ENCODE measurements around the gene CACNG8.
A peak's percentile ranks its signal among the peaks of the same experiment; 100 is the strongest.
"Not testable (repeated sequence)": the region's sequence is repeated elsewhere in the genome, so short reads cannot be mapped to it uniquely, and the experiment has no call there.

The CACNG8 gene

DNA sequence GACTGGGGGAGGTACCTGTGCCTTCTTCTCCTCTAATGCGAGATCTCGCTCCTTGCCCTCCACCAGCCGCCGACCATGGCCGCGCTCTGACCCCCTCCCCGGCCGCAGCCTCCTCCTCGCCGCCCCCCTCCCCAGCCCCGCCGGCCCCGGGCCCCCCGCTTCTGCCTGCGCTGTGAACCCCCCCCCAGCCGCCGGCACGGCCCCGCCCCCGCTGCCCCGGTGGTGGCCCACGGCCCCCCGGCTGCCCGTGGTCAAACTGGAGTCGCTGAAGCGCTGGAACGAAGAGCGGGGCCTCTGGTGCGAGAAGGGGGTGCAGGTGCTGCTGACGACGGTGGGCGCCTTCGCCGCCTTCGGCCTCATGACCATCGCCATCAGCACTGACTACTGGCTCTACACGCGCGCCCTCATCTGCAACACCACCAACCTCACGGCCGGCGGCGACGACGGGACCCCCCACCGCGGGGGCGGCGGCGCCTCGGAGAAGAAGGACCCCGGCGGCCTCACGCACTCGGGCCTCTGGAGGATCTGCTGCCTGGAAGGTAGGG lies at the start of gene CACNG8:
CACNG8 (plus strand) TSS at position 51 of the 545 bp plus-strand sequence.
- DNase-seq, result no peak

DNA sequence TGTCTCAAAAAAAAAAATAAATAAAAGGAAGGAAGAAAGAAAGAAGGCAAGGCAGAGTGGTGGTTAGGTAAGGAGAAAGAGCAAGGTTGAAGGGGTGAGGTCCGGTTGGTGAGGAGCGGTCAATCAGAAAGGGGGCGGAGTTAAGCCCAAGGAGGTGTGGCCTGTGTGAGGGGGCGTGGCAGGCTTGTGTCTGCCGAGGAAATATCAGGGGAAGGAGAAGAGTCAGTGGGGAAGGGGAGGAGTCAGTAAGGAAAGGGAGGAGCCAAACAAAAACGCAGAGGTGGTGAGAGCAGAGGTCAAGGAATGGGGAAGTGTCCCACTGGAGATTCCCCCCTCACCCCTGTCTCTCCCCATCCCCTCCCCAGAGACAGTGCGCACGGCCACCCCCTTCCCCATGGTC lies 47.7 kb upstream of the CACNG8 start:
- no peak for DNase-seq

DNA sequence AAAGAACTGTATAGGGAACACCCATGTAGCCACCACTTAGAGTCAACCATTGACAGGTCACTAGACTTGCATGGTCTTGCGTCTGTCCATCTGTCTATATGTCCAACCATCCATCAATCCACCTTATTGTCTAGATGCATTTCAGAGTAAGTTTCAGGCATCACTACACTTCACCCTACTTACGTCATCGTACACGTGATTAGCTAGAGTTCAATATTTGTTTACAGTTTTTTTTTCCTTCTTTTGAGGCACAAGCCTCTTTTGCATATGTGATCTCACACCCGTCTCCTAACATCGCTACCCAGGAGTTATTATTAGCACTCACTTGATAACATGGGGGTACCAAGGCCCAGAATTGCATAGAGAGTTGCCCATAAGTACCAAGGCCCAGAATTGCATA lies 46.7 kb upstream of the CACNG8 start:
- no peak for DNase-seq

DNA sequence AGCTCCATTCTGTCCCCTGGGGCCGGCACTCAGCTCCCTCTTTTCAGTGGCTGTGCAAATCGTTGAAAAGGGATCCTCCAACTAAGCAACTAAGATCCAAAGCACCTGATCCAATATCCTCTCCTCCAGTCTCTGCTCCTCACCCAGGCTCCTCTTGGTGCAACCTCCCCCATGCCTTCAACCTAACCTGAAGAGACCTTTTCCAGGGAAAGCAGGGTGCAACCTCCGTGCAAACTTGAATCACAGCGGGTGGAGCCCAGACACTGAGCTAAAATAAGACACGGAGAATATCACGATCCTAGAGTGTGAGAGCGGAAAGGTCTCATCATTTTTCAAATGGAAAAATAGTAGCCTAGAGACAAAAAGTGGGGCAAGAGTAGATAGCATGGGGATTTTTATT lies 45.4 kb upstream of the CACNG8 start:
- no peak for DNase-seq

- peak; percentile 30 for DNase-seq
Measured at GRCh38 chr19:53927739-53928138, 35.0 kb upstream of the CACNG8 start.

GRCh38 chr19:53936029-53936428 lies 26.7 kb upstream of the CACNG8 start:
- no peak for DNase-seq

- DNase-seq, result no peak
Measured at GRCh38 chr19:53942001-53942786, 20.5 kb upstream of the CACNG8 start.

DNA sequence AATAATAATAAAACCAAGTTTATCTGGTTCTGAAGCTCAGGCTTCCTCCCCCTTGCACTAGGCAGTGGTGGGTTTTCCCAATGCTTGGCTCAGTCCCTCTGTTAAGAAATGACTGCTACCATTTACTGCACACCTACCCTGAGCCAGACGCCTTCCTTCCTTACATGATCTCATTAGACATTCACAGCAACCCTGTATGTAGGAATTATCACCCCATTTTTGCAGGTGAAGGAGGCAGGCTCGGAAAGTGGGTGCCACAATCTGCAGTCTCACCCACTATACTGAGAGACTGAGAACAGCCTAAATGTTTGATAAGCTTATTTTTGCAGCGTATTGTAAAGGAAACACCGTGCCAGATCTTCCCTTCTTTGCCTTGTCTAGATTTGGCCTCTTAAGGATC lies 18.3 kb upstream of the CACNG8 start:
- no peak for DNase-seq

DNA sequence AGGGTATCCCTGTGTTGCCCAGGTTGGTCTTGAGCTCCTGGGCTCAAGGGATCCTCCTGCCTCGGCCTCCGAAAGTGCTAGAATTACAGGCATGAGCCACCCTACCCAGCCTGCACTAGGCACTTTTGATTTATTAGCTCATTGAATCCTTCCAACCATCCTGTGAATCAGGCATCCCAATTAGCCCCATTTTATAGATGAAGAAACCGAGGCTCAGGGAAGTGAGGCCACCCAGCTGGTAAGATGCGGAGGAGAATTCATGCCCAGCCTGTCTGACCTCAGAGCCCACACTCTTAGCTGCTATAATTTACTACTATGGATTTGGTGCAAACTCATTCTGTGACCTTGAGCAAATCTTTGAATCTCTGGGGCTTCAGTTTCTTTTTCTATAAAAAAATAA lies 17.8 kb upstream of the CACNG8 start:
- DNase-seq, result no peak

DNA sequence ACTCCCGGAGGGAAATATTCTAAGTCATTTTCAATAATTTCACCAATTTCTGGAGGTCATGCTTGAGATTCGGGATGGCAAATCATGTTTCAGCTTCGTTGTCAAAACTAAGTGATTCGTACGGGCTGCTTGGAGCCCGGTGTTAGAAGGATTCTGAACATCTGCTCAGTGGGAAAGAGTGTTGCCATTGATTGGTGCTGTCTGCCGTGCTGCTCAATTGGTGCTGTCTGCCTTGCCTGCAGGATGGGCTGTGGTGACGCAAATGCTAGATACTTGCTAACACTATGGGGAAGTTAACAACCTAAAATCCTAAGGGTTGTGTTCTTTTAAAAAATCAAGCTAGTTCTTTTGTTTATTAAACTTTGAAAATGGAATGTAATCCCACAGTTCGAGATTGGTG lies 17.3 kb upstream of the CACNG8 start:
- no peak for DNase-seq

DNA sequence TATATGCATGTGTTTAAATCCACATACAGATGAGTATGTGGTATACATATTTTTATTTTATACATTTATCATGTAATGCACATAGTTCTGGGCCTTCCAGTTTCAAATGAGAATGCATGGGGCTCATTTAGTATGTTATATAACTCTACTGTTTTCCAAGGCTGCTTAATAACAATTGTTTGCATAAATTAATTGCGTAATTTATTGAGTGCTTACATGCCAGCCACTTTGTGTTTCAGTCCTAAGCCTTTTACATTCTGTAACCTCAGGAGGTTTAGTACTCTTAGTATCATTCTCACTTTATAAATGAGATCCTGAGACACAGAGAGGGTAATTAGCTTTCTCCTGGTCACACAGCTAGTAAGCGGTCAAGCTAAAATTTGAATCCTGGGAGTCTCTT lies 16.7 kb upstream of the CACNG8 start:
- no peak for DNase-seq

- DNase-seq, result no peak
Measured at GRCh38 chr19:53947624-53948023, 15.1 kb upstream of the CACNG8 start.

DNA sequence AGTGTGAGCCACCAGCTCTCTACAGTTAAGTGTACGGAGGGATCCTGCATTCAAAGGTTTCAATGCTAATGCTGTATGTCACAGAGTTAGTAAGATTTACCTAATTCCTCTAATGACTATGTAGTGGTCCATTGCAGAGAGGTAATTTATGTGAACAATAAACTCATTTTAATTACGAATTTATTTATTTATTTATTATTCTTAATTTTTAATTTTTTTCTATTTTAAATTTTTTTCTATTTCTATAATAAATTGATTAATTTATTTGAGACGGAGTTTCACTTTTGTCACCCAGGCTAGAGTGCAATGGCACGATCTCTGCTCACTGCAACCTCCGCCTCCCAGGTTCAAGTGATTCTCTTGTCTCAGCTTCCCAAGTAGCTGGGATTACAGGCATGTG lies 14.1 kb upstream of the CACNG8 start:
- not testable (repeated sequence) for DNase-seq

- no peak for DNase-seq
Measured at GRCh38 chr19:53951436-53951835, 11.3 kb upstream of the CACNG8 start.

DNA sequence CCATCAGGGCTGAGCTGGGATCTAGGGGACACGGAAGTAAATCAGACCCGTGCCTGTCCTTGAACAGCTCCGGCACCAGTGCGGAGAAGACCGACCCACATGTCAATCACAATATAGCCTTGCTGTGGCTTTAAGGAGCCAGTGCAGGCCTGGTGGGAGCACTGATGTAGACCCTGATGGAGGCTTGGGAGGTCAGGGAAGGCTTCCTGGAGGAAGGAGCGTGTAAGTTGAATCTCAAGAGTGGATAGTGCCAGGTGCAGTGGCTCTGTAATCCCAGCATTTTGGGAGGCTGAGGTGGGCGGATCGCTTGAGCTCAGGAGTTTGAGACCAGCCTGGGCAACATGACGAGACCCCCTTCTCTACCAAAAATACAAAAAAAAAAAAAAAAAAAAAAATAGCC lies 10.8 kb upstream of the CACNG8 start:
- no peak for DNase-seq

- no peak for DNase-seq
Measured at GRCh38 chr19:53953383-53953782, 9.4 kb upstream of the CACNG8 start.

DNA sequence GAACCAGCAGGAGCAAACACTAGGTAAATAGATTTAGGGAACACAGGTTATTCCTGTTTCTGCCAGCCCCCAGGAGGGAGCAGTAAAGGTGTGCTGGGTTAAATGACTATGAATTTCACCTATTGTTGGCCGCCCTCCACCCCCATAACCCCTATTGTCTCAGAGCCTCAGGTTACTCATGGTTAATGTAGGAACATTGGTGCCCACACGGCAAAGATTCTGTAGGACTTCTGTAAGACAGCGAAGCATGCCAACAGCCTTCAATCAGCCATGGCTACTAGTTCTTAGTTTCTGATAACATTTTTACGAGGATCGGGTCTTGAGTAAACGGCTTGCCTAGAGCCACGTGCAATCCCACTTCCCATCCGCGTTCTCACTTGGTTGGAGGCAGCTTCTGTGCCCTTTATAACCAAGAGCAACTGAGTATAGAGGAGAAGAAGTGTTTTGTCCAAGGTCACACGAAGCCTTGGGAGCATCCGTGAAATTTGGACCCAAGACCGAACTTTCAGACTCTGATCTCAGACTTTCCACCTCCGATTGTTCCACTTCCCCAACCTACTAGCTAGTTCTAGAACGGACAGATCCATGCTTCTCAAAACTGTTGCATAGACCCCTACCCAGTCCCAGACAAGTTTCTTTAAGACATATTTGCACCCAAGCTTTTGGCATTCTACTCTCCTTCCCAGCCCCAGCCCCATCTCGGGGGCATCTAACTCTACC lies 5.1 kb upstream of the CACNG8 start:
- no peak for DNase-seq

DNA sequence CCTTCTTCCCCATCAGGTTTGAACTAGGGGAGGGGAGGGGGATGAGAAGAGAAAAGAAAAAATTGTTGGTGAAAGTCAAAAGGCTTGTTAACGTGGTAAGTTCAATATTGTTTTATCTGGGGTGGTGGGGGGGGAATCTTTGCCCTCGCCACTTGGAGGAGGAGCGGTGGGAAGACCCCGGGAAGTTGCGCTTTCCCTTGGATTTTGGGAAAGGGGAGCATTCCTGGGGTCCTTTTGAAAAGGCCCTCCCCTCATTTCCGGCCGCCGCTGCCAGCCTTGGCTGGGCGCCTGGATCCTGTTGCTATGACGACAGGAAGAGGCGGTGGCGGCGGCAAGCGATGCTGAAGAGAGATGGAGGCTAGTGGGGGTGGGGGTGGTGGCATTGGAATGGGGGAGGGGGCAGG lies 4.6 kb upstream of the CACNG8 start:
- no peak for DNase-seq

- no peak for DNase-seq
Measured at GRCh38 chr19:53958823-53959757, 3.6 kb upstream of the CACNG8 start.

- no peak for DNase-seq
Measured at GRCh38 chr19:53960187-53960586, 2.5 kb upstream of the CACNG8 start.

- no peak for DNase-seq
Measured at GRCh38 chr19:53960886-53961285, 1.9 kb upstream of the CACNG8 start.

DNA sequence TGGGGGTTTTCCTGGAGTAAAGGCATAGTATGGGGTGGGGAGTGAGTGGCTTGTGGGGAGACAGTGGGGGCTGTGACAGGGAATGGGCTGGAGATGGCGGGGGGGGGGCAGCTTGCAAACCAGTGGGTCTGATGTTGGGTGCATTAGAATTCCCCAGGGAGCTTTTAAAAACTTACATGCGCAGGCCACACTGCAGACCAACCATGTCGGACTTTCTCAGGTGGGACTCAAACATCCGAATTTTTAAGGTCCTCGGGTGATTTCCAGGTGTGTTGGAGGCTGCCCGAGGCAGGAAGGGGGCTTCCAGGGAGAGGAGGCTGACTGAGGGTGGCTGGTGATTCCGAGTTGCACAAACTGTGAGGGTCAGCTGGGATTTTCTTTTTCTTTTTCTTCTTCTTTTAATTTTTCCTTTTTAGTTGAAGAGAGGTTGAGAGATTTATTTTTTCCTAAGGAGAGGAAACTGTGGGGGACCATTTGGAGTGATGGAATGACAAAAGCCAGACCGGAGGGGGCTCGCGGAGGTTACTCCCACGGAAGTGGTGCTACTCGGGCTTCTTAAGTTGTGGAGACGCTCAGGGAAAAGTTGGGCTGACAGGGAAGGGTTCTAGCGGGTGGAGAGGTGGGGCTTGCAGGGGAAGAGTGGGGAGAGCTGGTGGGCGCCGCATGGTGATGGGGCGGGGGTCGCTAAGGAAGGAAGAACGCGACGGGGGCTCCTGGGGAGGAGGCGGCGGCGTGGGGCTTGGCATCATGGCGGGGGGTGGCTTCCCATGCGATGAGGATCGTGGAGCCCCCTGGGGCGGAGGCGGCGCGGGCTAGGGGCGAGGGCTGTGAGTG lies 997 bp upstream of the CACNG8 start:
- no peak for DNase-seq
